Colonic mucosa (tissue), 4 donors: ENCODE data around the gene ARHGEF12. TPM values are rescaled to one million over a fixed set of nuclear protein-coding genes. Genes with fewer than 3 reads are reported as not detected.

ENCODE experiments used
- DNase-seq: peaks from one replicate; pipeline ENCODE4 v3.0.0-alpha.2; 2020
- H3K27ac ChIP-seq: fragments of 200-600 bp; one replicate; pipeline ENCODE4 v1.8.0; 2021
- H3K27me3 ChIP-seq: fragments of 200-600 bp; one replicate; pipeline ENCODE4 v1.8.0; 2021
- H3K36me3 ChIP-seq: fragments of 200-600 bp; one replicate; pipeline ENCODE4 v1.8.0; 2021
- H3K4me1 ChIP-seq: fragments of 200-600 bp; one replicate; pipeline ENCODE4 v1.8.0; 2021; ENCODE audit warnings: mild to moderate bottlenecking
- H3K4me3 ChIP-seq: fragments of 200-600 bp; one replicate; pipeline ENCODE4 v1.8.0; 2021
- H3K9ac ChIP-seq, 2 donors: one replicate each; pipeline ENCODE4 v1.7.0; 2013; ENCODE audit warnings: control low read depth in 2 of 2, low read depth in 2 of 2, low read length in 2 of 2
- H3K9me3 ChIP-seq: fragments of 200-600 bp; one replicate; pipeline ENCODE4 v1.8.0; 2021
- CTCF ChIP-seq: fragments of 200-600 bp; IDR thresholded peaks from one replicate; pipeline ENCODE4 v1.8.0; 2022; ENCODE audit warnings: antibody characterized with exemption, mild to moderate bottlenecking
- intact Hi-C: fragments of 100-400 bp; cut with DNase I; formaldehyde crosslinking; loops from one replicate; pipeline ENCODE4 v1.14.1; 2022
- total RNA-seq, 2 donors: library from RNA; stranded (reverse); fragmentation: NEBNext Ultra II Directional in 1 of 2; extraction: Animal tissue kit (Norgen Biotek cat#: 25700) in 1 of 2; gene quantifications; one replicate each; pipeline ENCODE4 v1.2.1, GENCODE V29; 2021
- donor health status: healthy.
- donor health status: DM: no; HTN: no; CAD: no.
- donor health status: DM: no; HTN: no; CAD: no.

Gene ARHGEF12
- total RNA-seq, 2 donors from 2014 or later: 66.7 to 103 TPM

GRCh38 chr11:120517801-120518291 lies 181.6 kb downstream of the ARHGEF12 start:
- H3K27ac ChIP-seq: no peak overlapping the region
- no peak overlapping the region for H3K4me3 ChIP-seq
- TF ChIP-seq CTCF: no peak
- DNase-seq: no peak
- H3K9ac ChIP-seq: no peak overlapping the region
- peaks cover 29% of the 10 kb centered on the region for H3K27me3 ChIP-seq
- no peaks in the 10 kb centered on the region for H3K36me3 ChIP-seq
- H3K9me3 ChIP-seq: no peaks in the 10 kb centered on the region
- intact Hi-C loops: loop anchor here (10.0 kb wide), 2 partner anchors 287 to 677 kb away; no protein-coding TSS in a partner anchor
- no peaks in the 10 kb centered on the region for H3K4me1 ChIP-seq

GRCh38 chr11:120518356-120518755 lies 182.1 kb downstream of the ARHGEF12 start:
- no peak for DNase-seq
- H3K27me3 ChIP-seq: peaks cover 29% of the 10 kb centered on the region

GRCh38 chr11:120519474-120519873 lies 183.3 kb downstream of the ARHGEF12 start:
- Histone ChIP-seq H3K36me3 (no peaks in the 10 kb centered on the region), H3K9me3 (no peaks in the 10 kb centered on the region), H3K9ac (no peak overlapping the region), H3K27ac (no peak overlapping the region), H3K27me3 (peaks cover 38% of the 10 kb centered on the region), H3K4me3 (no peak overlapping the region), H3K4me1 (no peaks in the 10 kb centered on the region)
- DNase-seq: no peak
- no peak for TF ChIP-seq CTCF
- intact Hi-C loops: loop anchor here (10.0 kb wide), 2 partner anchors 285 to 675 kb away; no protein-coding TSS in a partner anchor

More at GRCh38 chr11:120518356-120518755, 182.1 kb downstream of the ARHGEF12 start:
- no peak overlapping the region for H3K27ac ChIP-seq
- no peaks in the 10 kb centered on the region for H3K9me3 ChIP-seq
- intact Hi-C loops: loop anchor here (10.0 kb wide), 2 partner anchors 286 to 676 kb away; no protein-coding TSS in a partner anchor
- H3K4me3 ChIP-seq: no peak overlapping the region
- TF ChIP-seq CTCF: no peak
- H3K36me3 ChIP-seq: no peaks in the 10 kb centered on the region
- H3K9ac ChIP-seq: no peak overlapping the region
- no peaks in the 10 kb centered on the region for H3K4me1 ChIP-seq

- Histone ChIP-seq H3K27ac (no peak overlapping the region), H3K36me3 (no peaks in the 10 kb centered on the region), H3K4me3 (no peak overlapping the region), H3K9ac (no peak overlapping the region), H3K9me3 (no peaks in the 10 kb centered on the region), H3K27me3 (peaks cover 45% of the 10 kb centered on the region), H3K4me1 (no peaks in the 10 kb centered on the region)
- intact Hi-C loops: no loop called here
- no peak for TF ChIP-seq CTCF
- DNase-seq: no peak
These were observed 184.0 kb downstream of the ARHGEF12 start for GRCh38 chr11:120520091-120520822.

GRCh38 chr11:120521176-120521575 lies 185.0 kb downstream of the ARHGEF12 start:
- TF ChIP-seq CTCF: no peak
- H3K36me3 ChIP-seq: no peaks in the 10 kb centered on the region
- no peaks in the 10 kb centered on the region for H3K9me3 ChIP-seq
- DNase-seq: no peak
- H3K27ac ChIP-seq: no peak overlapping the region
- no peaks in the 10 kb centered on the region for H3K4me1 ChIP-seq
- intact Hi-C loops: no loop called here
- H3K9ac ChIP-seq: no peak overlapping the region
- H3K4me3 ChIP-seq: no peak overlapping the region
- H3K27me3 ChIP-seq: peaks cover 45% of the 10 kb centered on the region
